Amygdala (tissue), 56 donors: ENCODE data around the gene SLC16A9.

Source experiments
- DNase-seq, 56 donors: peaks; one replicate each; lab custom pipeline; 2025; lab: John Stamatoyannopoulos, UW

Gene SLC16A9

DNA sequence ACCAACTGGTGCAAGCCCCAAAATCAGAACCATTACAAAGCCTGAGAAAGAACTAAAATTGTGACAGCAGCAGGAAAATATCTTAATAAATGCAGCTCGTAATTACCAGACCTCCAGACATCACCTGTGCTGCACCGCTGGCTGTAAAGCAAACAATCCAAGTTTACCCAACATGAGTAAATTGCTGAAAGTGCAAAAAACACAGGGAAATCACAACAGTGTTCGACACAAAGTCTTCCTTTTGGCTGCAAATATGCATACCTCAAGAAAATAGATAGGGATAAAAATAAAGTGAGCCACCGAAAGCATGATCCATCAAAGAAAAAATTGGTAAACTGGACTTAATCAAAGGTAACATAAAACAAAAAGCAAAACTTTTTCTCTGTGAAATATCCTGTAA is 101.7 kb downstream of the SLC16A9 start:
- no peak for DNase-seq

DNA sequence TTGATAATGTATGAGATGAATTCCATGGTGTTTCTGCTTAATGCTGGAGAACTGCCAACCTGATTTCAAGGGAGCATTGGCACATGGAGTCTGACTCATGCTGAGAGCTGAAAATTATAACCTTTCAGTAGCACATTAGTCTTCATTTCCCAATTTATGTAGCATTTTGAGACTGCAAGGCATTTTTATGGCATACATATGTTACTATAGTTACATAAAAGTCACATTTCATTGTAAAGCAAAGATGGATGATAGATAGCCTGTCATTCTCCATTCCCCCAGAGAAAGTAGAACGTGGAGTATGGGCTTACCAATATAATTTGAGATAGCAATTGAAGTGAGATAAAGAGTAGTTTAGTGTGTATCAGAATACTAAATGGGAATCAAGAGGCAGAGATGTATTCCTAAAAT is 103.1 kb downstream of the SLC16A9 start:
- peak in 1 of 56 donors; percentile 7 for DNase-seq

DNA sequence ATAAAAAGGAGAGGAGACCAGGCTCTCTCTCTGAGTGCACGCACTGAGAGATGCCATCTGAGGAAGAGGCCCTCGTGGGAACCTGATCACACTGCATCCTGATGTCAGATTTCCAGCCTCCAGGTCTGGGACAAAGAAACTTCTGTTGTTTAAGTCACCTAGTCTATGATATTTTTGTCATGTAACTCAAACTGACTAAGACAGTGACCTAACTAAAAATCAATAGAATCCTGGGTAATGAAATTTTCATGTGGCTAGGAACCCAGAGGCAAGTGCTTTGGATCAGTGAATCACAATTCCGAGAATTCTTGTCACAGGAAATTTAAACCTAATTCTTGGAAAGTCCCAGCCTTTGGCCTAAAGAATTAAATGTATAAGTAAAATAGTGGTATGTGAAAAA is 107.7 kb downstream of the SLC16A9 start:
- DNase-seq: no peak
